ENCODE results near the gene RAP1A. TPM values are rescaled to one million over a fixed set of nuclear protein-coding genes. Genes with fewer than 3 reads are reported as not detected.

The RAP1A gene
- polyA plus RNA-seq, 2 donors, result 56.8 to 60.2 TPM

DNA sequence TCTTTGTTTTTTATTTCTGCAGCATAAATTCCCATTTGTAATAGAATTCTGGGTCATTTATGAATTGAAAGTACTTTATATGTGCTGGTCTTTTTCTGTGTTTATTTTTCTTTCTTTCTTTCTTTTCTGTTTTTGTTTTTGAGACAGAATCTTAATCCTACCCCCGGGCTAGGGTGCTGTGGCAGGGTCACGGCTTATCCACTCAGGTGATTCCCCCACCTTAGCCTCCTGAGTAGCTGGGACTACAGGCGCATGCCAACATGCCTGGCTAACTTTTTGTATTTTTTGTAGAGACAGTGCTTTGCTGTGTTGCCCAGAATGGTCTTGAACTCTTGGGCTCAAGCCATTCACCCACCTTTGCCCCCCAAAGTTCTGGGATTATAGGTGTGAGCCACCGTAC is 18.7 kb downstream of the RAP1A start:
- Histone ChIP-seq H3K9me3 (ENCODE audit: control insufficient read depth in 2 of 2, insufficient read depth in 1 of 2, low read depth in 1 of 2, low read length in 1 of 2) (no peaks in the 10 kb centered on the region), H3K27me3 (ENCODE audit: control insufficient read depth in 1 of 2, insufficient read depth in 2 of 2, low read length in 2 of 2) (no peaks in the 10 kb centered on the region), H3K4me3 (ENCODE audit: low read depth in 1 of 2, low read length in 2 of 2) (no peak overlapping the region), H3K4me1 (ENCODE audit: control insufficient read depth in 2 of 2, insufficient read depth in 2 of 2, low read length in 1 of 2) (peaks cover 0 to 3% of the 10 kb centered on the region in 2 donors), H3K27ac (ENCODE audit: low read depth in 2 of 2, low read length in 1 of 2) (no peak overlapping the region), H3K36me3 (ENCODE audit: control insufficient read depth in 2 of 2, insufficient read depth in 2 of 2, low read length in 1 of 2) (no peaks in the 10 kb centered on the region)
- 45 to 54% methylated on average over 4 of the region's 4 CpGs for WGBS, 2 donors

DNA sequence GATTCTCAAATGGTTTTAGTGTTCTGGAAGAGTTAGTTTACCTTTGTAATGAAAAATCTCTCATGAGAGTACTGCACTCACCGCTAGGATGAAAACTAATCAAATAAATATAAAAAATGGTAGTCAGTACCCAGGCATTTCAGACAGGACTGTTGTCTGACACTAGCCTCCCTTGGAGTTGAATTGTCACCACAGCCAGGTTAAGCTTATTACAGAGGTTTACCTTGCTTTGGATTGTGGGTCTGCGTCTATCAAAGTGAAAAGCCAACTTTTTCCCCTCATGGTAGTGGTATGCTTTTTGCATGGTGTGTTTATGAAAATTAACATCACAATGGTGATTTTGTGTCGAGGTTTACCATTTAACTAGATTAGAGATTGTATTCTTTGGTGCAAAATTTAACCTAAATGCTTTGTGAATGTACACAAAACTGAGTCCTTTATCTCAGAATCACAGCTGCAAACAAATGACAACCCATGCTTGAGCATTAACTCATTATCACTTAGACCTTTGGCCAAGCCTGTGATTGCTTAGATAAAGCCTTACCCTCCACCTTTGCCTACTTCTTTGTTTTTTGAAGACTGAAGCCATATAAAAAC is 20.1 kb downstream of the RAP1A start:
- Histone ChIP-seq H3K4me3 (ENCODE audit: low read depth in 1 of 2, low read length in 2 of 2) (no peak overlapping the region), H3K27me3 (ENCODE audit: control insufficient read depth in 1 of 2, insufficient read depth in 2 of 2, low read length in 2 of 2) (no peaks in the 10 kb centered on the region), H3K9me3 (ENCODE audit: control insufficient read depth in 2 of 2, insufficient read depth in 1 of 2, low read depth in 1 of 2, low read length in 1 of 2) (no peaks in the 10 kb centered on the region), H3K36me3 (ENCODE audit: control insufficient read depth in 2 of 2, insufficient read depth in 2 of 2, low read length in 1 of 2) (no peaks in the 10 kb centered on the region), H3K4me1 (ENCODE audit: control insufficient read depth in 2 of 2, insufficient read depth in 2 of 2, low read length in 1 of 2) (peaks cover 0 to 3% of the 10 kb centered on the region in 2 donors), H3K27ac (ENCODE audit: low read depth in 2 of 2, low read length in 1 of 2) (no peak overlapping the region)
- 68 to 77% methylated on average over 3 of the region's 3 CpGs for WGBS, 2 donors

GRCh38 chr1:111643097-111643496 is 23.5 kb downstream of the RAP1A start:
- peaks cover 0 to 3% of the 10 kb centered on the region in 2 donors for H3K4me1 ChIP-seq (ENCODE audit: control insufficient read depth in 2 of 2, insufficient read depth in 2 of 2, low read length in 1 of 2)
- no peaks in the 10 kb centered on the region for H3K9me3 ChIP-seq (ENCODE audit: control insufficient read depth in 2 of 2, insufficient read depth in 1 of 2, low read depth in 1 of 2, low read length in 1 of 2)
- H3K4me3 ChIP-seq (ENCODE audit: low read depth in 1 of 2, low read length in 2 of 2), result no peak overlapping the region
- no peaks in the 10 kb centered on the region for H3K27me3 ChIP-seq (ENCODE audit: control insufficient read depth in 1 of 2, insufficient read depth in 2 of 2, low read length in 2 of 2)
- H3K27ac ChIP-seq (ENCODE audit: low read depth in 2 of 2, low read length in 1 of 2), result no peak overlapping the region
- 81% methylated on average over 2 of the region's 2 CpGs for WGBS, 2 donors
- no peaks in the 10 kb centered on the region for H3K36me3 ChIP-seq (ENCODE audit: control insufficient read depth in 2 of 2, insufficient read depth in 2 of 2, low read length in 1 of 2)

GRCh38 chr1:111643696-111644095 is 24.1 kb downstream of the RAP1A start:
- Histone ChIP-seq H3K4me3 (ENCODE audit: low read depth in 1 of 2, low read length in 2 of 2) (no peak overlapping the region), H3K27me3 (ENCODE audit: control insufficient read depth in 1 of 2, insufficient read depth in 2 of 2, low read length in 2 of 2) (no peaks in the 10 kb centered on the region)
- WGBS, 2 donors, result 97 to 98% methylated on average over 3 of the region's 3 CpGs

GRCh38 chr1:111644506-111644905 is 24.9 kb downstream of the RAP1A start:
- H3K4me3 ChIP-seq (ENCODE audit: low read depth in 1 of 2, low read length in 2 of 2), result no peak overlapping the region
- no peaks in the 10 kb centered on the region for H3K36me3 ChIP-seq (ENCODE audit: control insufficient read depth in 2 of 2, insufficient read depth in 2 of 2, low read length in 1 of 2)
- no peak overlapping the region for H3K27ac ChIP-seq (ENCODE audit: low read depth in 2 of 2, low read length in 1 of 2)
- no peaks in the 10 kb centered on the region for H3K9me3 ChIP-seq (ENCODE audit: control insufficient read depth in 2 of 2, insufficient read depth in 1 of 2, low read depth in 1 of 2, low read length in 1 of 2)
- 79 to 92% methylated on average over 1 of the region's 1 CpG for WGBS, 2 donors
- H3K27me3 ChIP-seq (ENCODE audit: control insufficient read depth in 1 of 2, insufficient read depth in 2 of 2, low read length in 2 of 2), result no peaks in the 10 kb centered on the region
- peaks cover 5 to 12% of the 10 kb centered on the region in 2 donors for H3K4me1 ChIP-seq (ENCODE audit: control insufficient read depth in 2 of 2, insufficient read depth in 2 of 2, low read length in 1 of 2)

More at GRCh38 chr1:111643696-111644095, 24.1 kb downstream of the RAP1A start:
- H3K27ac ChIP-seq (ENCODE audit: low read depth in 2 of 2, low read length in 1 of 2), result no peak overlapping the region
- no peaks in the 10 kb centered on the region for H3K9me3 ChIP-seq (ENCODE audit: control insufficient read depth in 2 of 2, insufficient read depth in 1 of 2, low read depth in 1 of 2, low read length in 1 of 2)
- peaks cover 0 to 5% of the 10 kb centered on the region in 2 donors for H3K4me1 ChIP-seq (ENCODE audit: control insufficient read depth in 2 of 2, insufficient read depth in 2 of 2, low read length in 1 of 2)
- no peaks in the 10 kb centered on the region for H3K36me3 ChIP-seq (ENCODE audit: control insufficient read depth in 2 of 2, insufficient read depth in 2 of 2, low read length in 1 of 2)

- Histone ChIP-seq H3K4me3 (ENCODE audit: low read depth in 1 of 2, low read length in 2 of 2) (no peak overlapping the region), H3K9me3 (ENCODE audit: control insufficient read depth in 2 of 2, insufficient read depth in 1 of 2, low read depth in 1 of 2, low read length in 1 of 2) (no peaks in the 10 kb centered on the region), H3K27me3 (ENCODE audit: control insufficient read depth in 1 of 2, insufficient read depth in 2 of 2, low read length in 2 of 2) (no peaks in the 10 kb centered on the region), H3K27ac (ENCODE audit: low read depth in 2 of 2, low read length in 1 of 2) (no peak overlapping the region), H3K4me1 (ENCODE audit: control insufficient read depth in 2 of 2, insufficient read depth in 2 of 2, low read length in 1 of 2) (peaks cover 8 to 12% of the 10 kb centered on the region in 2 donors), H3K36me3 (ENCODE audit: control insufficient read depth in 2 of 2, insufficient read depth in 2 of 2, low read length in 1 of 2) (no peaks in the 10 kb centered on the region)
- 65 to 77% methylated on average over 1 of the region's 1 CpG for WGBS, 2 donors
Observed at GRCh38 chr1:111647736-111648135, 28.1 kb downstream of the RAP1A start.

- no peaks in the 10 kb centered on the region for H3K9me3 ChIP-seq (ENCODE audit: control insufficient read depth in 2 of 2, insufficient read depth in 1 of 2, low read depth in 1 of 2, low read length in 1 of 2)
- H3K27me3 ChIP-seq (ENCODE audit: control insufficient read depth in 1 of 2, insufficient read depth in 2 of 2, low read length in 2 of 2), result no peaks in the 10 kb centered on the region
- peak overlapping the region in 1 of 2 donors; percentile 69 for H3K27ac ChIP-seq (ENCODE audit: low read depth in 2 of 2, low read length in 1 of 2)
- peaks cover 8 to 12% of the 10 kb centered on the region in 2 donors for H3K4me1 ChIP-seq (ENCODE audit: control insufficient read depth in 2 of 2, insufficient read depth in 2 of 2, low read length in 1 of 2)
- H3K36me3 ChIP-seq (ENCODE audit: control insufficient read depth in 2 of 2, insufficient read depth in 2 of 2, low read length in 1 of 2), result no peaks in the 10 kb centered on the region
- no peak overlapping the region for H3K4me3 ChIP-seq (ENCODE audit: low read depth in 1 of 2, low read length in 2 of 2)
- WGBS, 2 donors, result 80 to 81% methylated on average over 7 of the region's 7 CpGs
Observed at GRCh38 chr1:111648806-111649205, 29.2 kb downstream of the RAP1A start.

DNA sequence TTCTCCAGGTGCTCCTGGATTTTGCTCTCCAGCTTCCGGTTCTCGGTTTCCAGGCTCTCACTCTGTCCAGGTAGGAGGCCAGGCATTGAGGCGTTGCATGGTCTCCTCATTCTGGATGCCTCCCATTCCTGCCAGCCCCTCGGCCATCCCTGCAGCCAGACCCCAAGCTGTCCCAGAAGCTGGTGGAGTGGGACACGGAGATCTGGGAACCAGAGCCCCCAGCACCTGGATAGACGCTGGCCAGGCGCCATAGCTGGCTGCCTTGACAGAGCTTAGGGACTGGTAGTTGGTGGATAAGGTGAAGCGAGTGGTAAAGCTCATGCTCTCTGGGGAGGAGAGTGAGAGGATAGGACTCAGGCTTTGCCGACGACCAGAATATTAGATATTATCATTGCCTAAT is 29.6 kb downstream of the RAP1A start:
- Histone ChIP-seq H3K4me3 (ENCODE audit: low read depth in 1 of 2, low read length in 2 of 2) (no peak overlapping the region), H3K9me3 (ENCODE audit: control insufficient read depth in 2 of 2, insufficient read depth in 1 of 2, low read depth in 1 of 2, low read length in 1 of 2) (no peaks in the 10 kb centered on the region), H3K27me3 (ENCODE audit: control insufficient read depth in 1 of 2, insufficient read depth in 2 of 2, low read length in 2 of 2) (no peaks in the 10 kb centered on the region), H3K4me1 (ENCODE audit: control insufficient read depth in 2 of 2, insufficient read depth in 2 of 2, low read length in 1 of 2) (peaks cover 8 to 12% of the 10 kb centered on the region in 2 donors), H3K27ac (ENCODE audit: low read depth in 2 of 2, low read length in 1 of 2) (peak overlapping the region in 1 of 2 donors; percentile 69), H3K36me3 (ENCODE audit: control insufficient read depth in 2 of 2, insufficient read depth in 2 of 2, low read length in 1 of 2) (no peaks in the 10 kb centered on the region)
- 77 to 79% methylated on average over 10 of the region's 10 CpGs for WGBS, 2 donors

GRCh38 chr1:111649648-111650047 is 30.1 kb downstream of the RAP1A start:
- Histone ChIP-seq H3K27ac (ENCODE audit: low read depth in 2 of 2, low read length in 1 of 2) (no peak overlapping the region), H3K27me3 (ENCODE audit: control insufficient read depth in 1 of 2, insufficient read depth in 2 of 2, low read length in 2 of 2) (no peaks in the 10 kb centered on the region), H3K36me3 (ENCODE audit: control insufficient read depth in 2 of 2, insufficient read depth in 2 of 2, low read length in 1 of 2) (no peaks in the 10 kb centered on the region), H3K4me3 (ENCODE audit: low read depth in 1 of 2, low read length in 2 of 2) (no peak overlapping the region), H3K4me1 (ENCODE audit: control insufficient read depth in 2 of 2, insufficient read depth in 2 of 2, low read length in 1 of 2) (peaks cover 8 to 12% of the 10 kb centered on the region in 2 donors), H3K9me3 (ENCODE audit: control insufficient read depth in 2 of 2, insufficient read depth in 1 of 2, low read depth in 1 of 2, low read length in 1 of 2) (no peaks in the 10 kb centered on the region)
- 34 to 41% methylated on average over 1 of the region's 1 CpG for WGBS, 2 donors

- Histone ChIP-seq H3K27ac (ENCODE audit: low read depth in 2 of 2, low read length in 1 of 2) (no peak overlapping the region), H3K27me3 (ENCODE audit: control insufficient read depth in 1 of 2, insufficient read depth in 2 of 2, low read length in 2 of 2) (no peaks in the 10 kb centered on the region), H3K4me3 (ENCODE audit: low read depth in 1 of 2, low read length in 2 of 2) (no peak overlapping the region), H3K4me1 (ENCODE audit: control insufficient read depth in 2 of 2, insufficient read depth in 2 of 2, low read length in 1 of 2) (peaks cover 7 to 8% of the 10 kb centered on the region in 2 donors), H3K36me3 (ENCODE audit: control insufficient read depth in 2 of 2, insufficient read depth in 2 of 2, low read length in 1 of 2) (no peaks in the 10 kb centered on the region), H3K9me3 (ENCODE audit: control insufficient read depth in 2 of 2, insufficient read depth in 1 of 2, low read depth in 1 of 2, low read length in 1 of 2) (no peaks in the 10 kb centered on the region)
- WGBS, 2 donors, result 79 to 91% methylated on average over 1 of the region's 1 CpG
Observed at GRCh38 chr1:111653709-111654108, 34.1 kb downstream of the RAP1A start.
